NCI-H1694 (cell line): ENCODE data around the gene PDE3A.
"Not testable (repeated sequence)": the region's sequence is repeated elsewhere in the genome, so short reads cannot be mapped to it uniquely, and the experiment has no call there.

Source experiments
- DNase-seq: peaks from one replicate; lab custom pipeline; 2025; lab: John Stamatoyannopoulos, UW

The PDE3A gene

DNA sequence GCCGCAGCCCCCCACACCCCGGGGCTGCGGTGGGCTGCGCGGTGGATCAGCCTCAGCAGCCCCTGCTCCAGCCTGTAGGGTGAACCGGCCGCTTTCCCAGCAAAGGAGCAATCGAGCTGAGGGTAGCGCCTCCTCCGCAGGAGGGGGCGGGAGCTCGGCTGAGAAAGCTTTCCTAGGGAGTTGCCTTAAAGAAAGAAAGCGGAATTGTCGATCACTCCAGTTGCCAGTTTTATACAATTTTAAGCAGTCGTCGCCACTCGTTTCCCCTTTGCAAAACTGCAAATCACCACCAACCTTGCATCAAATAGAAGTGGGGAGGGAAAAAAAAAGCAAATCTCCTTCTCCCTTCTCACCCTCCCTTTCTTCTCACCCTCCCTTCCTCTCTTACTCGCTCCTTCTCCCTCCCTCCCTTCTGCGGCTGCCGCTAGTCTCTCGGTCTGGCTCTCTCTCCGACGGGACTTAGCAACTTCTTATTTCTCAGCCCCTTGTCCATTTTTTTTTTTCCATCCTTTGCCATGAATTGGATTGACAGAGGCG is at the start of gene PDE3A:
Gene PDE3A, plus strand, starts transcription at position 424 of the 537 bp plus-strand sequence. CDS start 748 bp downstream, outside the sequence.
- DNase-seq, result no peak

DNA sequence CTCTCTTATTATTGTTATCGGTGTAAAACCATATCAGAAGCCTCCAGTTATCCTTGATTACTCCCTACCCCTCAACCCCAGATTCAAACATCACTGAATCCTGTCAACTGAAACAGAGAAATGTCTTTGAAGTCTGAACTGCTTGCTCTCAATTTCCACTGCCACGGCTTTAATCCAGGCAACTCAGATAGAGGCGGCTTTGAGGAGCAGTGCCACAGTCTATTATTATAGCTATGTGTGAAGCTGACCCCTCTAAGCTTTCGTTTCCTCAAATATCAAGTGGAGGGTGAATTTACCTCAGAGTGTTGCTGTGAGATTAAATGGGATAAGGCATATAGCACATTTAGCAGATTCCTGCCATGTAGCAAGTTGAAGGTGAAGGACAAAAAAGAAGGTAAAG is 49.0 kb upstream of the PDE3A start:
- DNase-seq, result no peak

DNA sequence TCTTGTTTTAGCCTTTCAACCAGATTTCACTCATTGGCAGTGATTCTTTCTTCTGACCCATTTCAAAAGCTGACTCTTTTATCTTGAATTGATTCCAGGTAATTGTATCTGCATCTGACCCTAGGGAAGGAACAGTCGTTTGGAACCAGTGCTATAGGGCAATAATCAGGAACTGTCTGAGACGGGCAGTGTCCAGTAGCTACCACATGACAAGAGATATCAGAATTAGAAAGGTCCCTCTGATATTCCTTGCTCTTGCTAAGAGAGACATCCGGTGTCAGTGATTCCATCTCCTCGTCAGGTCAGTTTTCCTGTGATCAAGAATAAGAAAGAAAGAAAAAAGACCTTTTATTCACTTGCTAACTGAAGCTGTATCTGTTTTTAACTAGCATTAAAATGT is 47.8 kb upstream of the PDE3A start:
- no peak for DNase-seq

DNA sequence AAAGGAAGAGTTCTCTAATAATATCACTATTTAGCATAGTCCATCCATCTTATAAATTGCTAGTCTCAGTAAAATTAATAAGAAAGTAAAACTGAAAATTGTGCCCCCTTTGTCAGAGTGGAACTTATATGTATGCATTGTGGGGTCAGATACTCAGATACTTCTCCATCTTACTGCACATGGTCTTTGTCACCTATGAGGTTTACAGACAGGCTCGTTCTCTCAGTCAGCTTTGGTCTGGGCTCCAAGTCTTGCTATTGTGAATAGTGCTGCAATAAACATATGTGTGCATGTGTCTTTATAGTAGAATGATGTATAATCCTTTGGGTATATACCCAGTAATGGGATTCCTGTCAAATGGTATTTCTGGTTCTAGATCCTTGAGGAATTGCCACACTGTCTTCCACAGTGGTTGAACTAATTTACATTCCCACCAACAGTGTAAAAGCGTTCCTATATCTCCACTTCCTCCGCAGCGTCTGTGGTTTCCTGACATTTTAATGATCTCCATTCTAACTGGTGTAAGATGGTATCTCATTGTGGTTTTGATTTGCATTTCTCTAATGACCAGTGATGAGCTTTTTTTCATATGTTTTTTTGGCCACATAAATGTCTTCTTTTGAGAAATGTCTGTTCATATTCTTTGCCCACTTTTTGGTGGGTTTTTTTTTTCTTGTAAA is 37.4 kb upstream of the PDE3A start:
- not testable (repeated sequence) for DNase-seq

DNA sequence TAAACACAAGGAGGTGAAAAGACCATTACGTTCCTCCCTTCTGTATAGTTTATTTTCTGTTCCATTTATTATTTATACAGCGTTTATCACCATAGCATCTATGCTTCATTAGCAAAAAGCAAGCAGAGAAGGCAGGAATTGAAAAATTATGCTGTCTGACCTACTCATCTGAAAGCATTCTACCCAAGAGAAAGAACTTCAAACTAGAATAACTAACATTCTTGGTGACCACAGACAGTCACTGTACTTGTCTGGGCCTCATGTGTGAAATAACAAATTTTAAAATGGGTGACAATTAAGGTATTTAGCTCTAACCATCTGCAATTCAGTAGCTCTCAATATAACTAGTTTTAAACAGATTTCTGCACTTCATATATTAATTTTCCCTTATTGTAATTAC is 29.3 kb upstream of the PDE3A start:
- DNase-seq, result no peak

DNA sequence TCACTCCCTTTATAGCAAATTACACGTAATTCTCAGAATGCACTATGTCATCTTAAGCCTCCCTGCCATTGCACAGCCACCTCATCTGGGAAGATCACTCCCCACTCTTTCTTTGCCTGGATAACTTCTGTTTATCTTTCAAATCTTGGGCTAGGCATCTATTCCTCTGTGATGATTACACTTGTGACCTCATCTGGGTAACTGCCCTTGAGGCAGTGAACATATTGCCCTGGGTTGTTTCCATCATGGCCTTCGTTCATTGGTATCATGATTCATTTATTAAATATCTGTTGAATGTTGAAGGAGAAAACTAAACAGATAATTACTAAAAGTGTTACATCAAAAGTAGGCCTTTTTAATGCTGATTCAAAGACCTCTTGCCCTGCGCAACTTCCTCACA is 26.2 kb upstream of the PDE3A start:
- DNase-seq, result no peak

DNA sequence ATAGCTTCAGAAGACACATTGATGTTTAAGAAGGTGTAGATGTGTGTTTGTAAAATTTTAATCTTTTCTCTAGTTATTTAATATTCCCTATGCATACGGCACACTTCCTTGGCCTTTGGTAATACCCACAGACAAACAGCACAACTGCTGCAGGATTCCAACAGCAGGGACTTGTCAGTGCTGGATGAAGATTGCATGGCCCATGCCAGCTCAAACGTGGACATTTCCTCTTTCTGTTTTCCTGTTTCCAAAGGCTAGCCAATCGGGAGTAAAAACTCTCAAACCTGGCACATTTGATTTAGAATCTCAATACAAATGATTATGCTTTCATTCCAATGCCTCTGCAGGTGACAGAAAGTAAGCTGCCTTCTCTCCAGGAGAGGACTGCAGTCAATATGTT is 22.5 kb upstream of the PDE3A start:
- DNase-seq, result no peak

DNA sequence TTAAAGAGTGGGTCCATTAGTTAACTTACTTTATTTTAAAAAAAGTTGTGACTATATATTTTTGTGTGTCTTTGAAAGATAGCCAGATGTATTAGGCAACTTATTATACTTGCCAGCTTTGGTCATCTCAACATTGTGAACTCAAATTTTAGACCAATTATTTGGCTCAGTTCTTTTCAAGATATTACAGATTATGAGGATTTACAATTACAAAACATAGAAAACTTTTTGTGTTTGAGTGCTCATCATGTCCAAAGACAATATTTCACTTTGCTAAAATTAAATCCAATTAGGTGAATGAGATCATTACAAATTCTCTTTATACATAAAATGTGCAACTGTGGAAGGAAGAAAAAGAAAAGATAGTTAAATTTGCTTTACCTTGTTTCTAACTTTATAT is 18.3 kb upstream of the PDE3A start:
- DNase-seq, result no peak

DNA sequence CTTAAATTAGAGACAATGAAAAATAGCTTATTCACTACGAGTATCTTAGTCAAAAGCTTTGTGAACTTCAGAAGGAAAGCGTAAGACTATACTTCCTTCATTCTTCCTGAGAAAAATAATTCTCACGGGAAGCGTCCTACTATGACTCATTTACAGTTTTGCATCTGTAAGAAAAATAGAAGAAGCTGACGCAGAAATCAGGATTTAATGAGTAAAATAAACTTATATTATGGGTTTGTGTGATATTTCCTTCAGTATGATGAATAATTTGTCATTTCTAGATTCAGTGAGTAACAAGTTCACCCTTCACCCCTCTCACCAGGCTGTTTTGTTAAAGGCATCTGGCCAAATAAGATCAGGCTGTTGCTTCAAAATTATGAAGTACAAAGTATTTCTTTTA is 17.8 kb upstream of the PDE3A start:
- DNase-seq, result no peak

DNA sequence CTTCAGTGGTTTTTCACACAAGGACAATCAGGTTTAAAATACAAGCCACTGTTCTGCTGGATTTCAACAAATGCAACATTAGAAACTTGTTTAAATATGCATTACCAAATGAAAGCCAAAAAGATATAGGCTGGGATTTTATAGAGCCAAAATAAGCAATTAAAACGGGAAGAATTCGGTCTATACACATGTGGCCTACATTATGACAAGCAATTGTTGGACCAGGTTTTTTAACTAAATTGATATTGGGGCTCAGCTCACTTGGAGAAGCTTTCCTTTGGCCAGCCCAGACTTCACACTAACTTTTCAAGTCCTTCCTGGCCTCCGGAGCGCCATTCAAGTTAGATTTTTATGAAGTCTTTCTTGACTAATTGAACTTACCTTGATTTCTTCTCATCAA is 16.9 kb upstream of the PDE3A start:
- no peak for DNase-seq

DNA sequence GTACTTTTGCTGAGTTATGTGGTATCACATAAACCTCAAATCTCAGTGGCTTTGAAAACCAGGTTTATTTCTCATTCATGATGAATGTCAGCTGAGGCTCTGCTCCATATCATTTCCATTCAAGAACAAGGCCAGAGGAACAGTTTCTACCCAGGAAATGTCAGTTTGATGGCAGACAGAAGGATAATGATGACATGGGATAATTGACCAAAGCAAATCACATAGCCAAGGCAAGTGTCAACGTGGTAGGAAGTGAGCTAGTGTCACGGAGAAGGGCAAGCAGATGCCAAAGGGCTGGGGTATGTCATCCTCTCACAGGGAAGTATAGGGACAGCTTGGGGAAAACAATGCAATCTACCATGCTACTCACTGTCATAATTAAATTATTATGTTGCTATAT is 12.3 kb upstream of the PDE3A start:
- no peak for DNase-seq

DNA sequence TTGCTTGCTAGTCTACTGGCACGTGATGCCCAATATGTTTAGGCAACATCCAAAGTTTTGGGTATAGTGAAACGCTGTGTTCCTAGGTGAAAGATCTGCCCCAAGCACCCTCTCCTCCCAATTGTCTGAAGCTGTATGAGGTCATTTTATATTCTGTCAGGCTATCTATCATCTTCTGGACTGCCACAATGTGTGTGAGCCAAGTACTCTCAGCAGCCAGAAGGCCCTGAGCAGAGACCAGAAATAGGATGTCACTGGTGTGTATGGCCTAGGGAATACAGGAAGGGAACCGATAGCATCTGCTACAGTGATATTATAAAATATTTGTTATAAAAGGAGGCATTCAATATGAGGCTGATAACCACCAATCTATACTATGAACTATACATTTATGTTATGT is 7.9 kb upstream of the PDE3A start:
- DNase-seq, result no peak

DNA sequence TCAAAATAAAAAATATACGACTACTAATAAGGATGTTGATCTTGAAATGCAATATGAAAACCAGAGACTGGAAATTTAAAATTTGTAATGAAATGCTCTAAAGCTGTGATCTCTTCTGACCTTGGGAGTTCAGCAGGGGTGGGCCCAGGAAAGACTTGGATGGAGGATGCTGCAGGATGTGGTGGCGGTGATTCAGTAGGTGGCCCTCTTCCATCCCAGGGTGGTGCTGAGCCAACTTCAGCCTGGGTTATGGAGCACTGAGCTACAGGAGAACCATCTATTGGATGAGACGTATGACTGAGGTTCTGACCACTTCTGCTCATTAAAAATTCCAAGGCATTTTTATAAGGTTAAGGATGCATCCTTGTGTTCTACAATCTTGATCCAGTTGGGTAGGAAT is 6.9 kb upstream of the PDE3A start:
- DNase-seq, result no peak

DNA sequence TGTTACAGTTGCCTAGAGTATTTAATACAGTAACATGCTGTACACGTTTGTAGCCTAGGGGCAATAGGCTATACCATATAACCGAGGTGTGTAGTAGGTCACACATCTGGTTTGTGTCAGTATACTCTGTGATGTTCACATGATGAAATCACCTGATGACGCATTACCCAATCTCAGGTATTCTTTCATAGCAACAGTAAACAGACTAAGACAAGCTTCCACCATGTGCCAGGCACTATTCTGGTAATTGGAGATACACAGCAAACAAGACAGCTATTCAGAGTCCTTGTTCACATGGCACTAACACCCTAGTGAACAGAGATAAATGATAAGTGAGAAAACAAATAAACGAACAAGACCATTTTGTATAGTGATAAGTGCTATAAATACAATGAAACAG is 3.8 kb upstream of the PDE3A start:
- no peak for DNase-seq

DNA sequence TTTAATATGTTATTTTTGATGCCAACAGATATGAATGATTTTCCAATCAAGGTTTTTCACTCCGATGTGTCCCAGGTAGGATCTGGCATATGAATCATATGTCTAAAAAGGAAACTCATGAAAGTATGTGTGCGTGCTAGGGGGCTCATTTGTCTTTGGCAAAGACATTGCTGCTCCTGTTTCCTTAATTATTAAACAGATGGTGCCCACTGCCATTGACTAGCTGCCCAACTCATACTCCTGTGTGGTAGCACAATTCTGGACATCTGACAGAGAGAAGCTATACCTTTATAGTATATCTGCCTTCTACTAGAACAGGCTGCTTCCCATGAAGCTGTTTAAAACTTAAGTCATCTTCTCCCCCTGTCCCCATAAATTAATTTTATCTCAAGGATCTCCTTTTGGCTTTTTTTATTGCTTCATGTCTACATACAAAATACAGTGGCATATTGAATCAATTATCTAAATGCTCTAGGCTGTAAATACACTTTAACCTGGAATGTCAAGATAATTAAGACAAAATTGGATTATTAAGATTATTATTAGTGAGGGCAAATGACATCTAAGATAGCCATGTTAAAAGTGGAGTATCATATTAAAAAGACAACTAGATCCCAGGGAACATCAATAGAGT is 1.4 kb upstream of the PDE3A start:
- DNase-seq, result no peak

DNA sequence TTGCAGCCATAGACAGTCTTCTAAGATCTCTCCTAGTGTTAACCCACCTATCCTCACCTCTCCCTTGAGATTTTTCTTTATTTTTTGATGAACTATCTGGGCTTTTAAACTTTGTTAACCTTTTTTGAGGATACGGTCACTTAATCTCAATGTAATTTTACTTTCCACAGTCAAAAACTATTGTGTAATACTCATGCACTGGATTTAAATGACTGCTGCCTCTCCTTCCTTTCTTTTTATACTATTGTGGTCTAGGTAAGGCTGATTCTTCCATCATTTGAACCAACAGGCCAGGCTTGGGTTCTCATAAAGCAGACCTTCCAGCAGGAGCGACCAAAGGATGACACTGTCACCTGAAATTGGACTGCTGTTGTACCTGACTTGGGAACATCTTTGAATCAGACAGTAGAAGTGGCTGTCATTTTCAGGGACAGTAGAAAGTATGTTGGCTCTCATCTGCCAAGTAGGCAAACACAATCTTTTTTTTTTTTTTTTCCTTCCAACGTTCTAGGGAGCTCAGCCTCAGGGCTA is 689 bp upstream of the PDE3A start:
- DNase-seq, result no peak

DNA sequence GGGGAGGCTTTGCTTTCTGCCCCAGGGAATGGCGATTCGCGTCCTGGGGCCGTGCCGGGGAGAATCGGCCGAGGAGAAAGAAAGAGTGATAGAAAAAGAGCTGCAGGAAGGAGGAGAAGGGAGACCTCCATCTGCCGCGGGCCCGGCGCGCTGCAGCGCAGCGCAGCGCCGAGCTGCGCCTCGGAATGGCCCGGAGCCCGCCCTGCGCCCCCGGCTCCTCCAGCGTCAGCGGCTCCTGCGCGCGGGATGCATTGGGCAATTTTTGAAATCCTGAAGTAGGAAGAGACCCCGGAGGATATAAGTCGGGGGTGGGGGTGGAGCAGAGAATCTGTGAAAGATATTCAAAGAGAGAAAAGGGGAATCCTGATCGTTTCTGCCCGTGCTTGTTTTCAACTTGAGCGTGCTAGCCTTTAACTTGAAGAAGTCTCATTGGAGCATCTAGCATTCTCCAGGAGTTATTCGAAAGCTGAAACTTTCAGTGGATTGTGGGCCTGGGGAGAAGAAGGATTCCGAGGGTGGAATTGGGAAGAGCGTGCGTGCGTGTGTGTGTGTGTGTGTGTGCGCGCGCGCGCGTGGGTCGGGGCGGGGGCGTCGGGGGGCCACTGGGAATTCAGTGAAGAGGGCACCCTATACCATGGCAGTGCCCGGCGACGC is 441 bp downstream of the PDE3A start:
- DNase-seq, result no peak

DNA sequence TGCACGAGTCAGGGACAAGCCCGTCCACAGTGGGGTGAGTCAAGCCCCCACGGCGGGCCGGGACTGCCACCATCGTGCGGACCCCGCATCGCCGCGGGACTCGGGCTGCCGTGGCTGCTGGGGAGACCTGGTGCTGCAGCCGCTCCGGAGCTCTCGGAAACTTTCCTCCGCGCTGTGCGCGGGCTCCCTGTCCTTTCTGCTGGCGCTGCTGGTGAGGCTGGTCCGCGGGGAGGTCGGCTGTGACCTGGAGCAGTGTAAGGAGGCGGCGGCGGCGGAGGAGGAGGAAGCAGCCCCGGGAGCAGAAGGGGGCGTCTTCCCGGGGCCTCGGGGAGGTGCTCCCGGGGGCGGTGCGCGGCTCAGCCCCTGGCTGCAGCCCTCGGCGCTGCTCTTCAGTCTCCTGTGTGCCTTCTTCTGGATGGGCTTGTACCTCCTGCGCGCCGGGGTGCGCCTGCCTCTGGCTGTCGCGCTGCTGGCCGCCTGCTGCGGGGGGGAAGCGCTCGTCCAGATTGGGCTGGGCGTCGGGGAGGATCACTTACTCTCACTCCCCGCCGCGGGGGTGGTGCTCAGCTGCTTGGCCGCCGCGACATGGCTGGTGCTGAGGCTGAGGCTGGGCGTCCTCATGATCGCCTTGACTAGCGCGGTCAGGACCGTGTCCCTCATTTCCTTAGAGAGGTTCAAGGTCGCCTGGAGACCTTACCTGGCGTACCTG is 1.1 kb downstream of the PDE3A start:
- DNase-seq, result no peak

DNA sequence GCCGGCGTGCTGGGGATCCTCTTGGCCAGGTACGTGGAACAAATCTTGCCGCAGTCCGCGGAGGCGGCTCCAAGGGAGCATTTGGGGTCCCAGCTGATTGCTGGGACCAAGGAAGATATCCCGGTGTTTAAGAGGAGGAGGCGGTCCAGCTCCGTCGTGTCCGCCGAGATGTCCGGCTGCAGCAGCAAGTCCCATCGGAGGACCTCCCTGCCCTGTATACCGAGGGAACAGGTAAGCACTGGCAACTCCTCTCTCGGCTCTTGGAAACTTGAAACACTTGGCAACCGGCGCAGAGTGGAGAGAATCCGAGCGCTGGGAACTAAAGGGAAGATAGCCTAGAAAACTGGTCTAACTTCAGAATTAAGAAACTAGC is 1.7 kb downstream of the PDE3A start:
- DNase-seq, result no peak

DNA sequence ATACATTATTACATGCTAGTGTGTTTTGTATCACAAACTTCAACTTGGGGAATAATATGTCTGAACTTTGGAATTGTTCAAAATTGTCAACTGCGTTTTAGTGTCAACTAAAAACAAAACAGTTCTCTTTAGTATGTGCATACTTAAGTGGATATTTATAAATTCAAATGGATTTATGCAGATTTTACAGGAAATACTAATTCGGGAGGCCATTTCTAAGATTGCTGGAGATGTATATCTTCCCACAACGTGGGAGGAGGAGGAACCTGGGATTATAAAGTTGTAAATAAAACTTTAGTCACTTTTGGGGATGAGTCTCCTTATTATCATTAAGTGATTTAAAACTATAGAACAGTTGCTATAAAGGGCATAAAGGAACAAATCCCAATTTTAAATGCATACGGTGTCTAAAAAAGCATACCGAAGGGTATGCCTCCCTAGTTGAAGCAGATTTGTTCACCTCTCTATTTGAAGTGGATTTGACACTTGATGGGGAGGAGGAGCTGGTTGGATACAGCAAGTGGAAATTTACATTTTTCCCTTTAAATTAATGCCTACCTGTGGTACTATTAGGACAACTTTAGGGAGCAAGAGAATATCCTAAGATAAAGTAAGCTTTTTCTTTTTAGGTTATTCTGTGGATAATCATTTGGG is 2.7 kb downstream of the PDE3A start:
- DNase-seq, result no peak

DNA sequence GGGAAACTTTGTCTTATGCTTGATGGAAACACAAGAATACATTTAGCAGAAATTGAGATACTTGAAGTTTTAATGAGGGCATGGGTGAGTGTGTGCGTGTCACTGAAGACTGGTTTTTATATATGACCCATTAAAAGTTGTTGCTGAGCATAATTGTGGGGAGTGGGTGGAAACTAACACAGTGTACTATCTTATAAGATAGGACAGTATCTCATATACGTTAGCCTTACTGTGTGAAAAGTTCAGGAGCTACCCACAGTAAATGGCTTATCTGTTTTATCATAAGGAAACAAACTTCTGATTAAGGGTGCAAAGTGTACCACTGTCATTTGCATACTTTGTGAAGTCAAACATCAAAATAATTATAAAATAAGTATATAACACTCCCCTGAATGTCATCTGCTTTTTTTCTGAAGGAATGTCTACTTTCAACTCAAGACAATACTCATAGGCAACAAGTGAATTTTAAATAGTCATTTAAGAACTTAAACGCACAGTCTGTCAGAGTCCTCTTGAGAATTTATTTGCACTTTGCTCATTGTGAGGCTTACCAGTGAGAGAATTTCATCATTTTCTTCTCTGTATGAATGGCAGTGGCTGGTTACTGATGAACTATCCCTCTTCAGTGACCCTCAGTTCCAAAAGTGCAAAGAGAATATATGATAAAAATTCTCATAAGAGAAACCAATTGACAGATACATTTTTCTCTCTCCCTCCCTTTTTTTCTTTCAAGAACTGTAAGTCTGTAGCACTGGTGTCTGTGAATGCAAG is 4.2 kb downstream of the PDE3A start:
- no peak for DNase-seq
